Loucy (cell line): ENCODE measurements around the gene KRTAP10-3.

Experiments used
- EZH2phosphoT487 ChIP-seq: fragments of 200-600 bp; IDR thresholded peaks from 2 replicates; pipeline ENCODE4 v1.6.1; 2018; ENCODE audit warnings: antibody characterized with exemption, mild to moderate bottlenecking, moderate library complexity, borderline replicate concordance
- TF ChIP-seq, protein P1 (sequence below): fragments of 200-600 bp; sonication (generic); conservative IDR thresholded peaks from 2 replicates; pipeline ENCODE4 v1.5.1; 2014; ENCODE audit warnings: mild to moderate bottlenecking, antibody characterized with exemption, low read length

DNA sequence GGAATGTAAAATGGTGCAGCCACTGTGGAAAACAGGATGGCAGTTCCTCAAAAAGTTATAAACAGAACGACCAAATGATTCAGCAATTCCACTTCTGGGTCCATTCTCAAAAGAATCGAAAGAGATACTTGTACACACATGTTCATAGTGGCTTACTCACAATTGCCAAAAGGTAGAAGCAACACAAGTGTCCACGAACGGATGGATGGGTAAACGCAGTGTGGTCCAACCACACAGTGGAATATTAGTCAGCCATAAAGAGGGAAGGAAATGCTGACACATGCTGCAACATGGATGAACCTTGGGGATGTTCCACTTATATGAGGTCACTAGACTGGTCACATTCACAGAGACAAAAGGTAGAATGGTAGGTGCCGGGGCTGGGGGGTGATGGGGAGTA lies 23.9 kb downstream of the KRTAP10-3 start:
- TF ChIP-seq, protein P1, sequence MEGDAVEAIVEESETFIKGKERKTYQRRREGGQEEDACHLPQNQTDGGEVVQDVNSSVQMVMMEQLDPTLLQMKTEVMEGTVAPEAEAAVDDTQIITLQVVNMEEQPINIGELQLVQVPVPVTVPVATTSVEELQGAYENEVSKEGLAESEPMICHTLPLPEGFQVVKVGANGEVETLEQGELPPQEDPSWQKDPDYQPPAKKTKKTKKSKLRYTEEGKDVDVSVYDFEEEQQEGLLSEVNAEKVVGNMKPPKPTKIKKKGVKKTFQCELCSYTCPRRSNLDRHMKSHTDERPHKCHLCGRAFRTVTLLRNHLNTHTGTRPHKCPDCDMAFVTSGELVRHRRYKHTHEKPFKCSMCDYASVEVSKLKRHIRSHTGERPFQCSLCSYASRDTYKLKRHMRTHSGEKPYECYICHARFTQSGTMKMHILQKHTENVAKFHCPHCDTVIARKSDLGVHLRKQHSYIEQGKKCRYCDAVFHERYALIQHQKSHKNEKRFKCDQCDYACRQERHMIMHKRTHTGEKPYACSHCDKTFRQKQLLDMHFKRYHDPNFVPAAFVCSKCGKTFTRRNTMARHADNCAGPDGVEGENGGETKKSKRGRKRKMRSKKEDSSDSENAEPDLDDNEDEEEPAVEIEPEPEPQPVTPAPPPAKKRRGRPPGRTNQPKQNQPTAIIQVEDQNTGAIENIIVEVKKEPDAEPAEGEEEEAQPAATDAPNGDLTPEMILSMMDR: no peak
- no peak for TF ChIP-seq EZH2phosphoT487
